SK-N-MC (cell line): ENCODE data around the gene NR1D1.

Experiments used
- EZH2 ChIP-seq: fragments of 200-600 bp; sonication (generic); IDR thresholded peaks from one replicate; pipeline ENCODE4 v1.6.1; 2017; ENCODE audit warnings: antibody characterized with exemption
- FOXP2 ChIP-seq: optimal IDR thresholded peaks from 2 replicates; pipeline ENCODE3; 2011; ENCODE audit warnings: mild to moderate bottlenecking, moderate library complexity; ENCODE audit not compliant: insufficient read depth; ENCODE audit errors: extremely low read length, control extremely low read depth

- TF ChIP-seq FOXP2 (no peak), EZH2 (no peak)
Observed at GRCh38 chr17:40075201-40075941, 25.0 kb downstream of the NR1D1 start.
